ENCODE data around the gene SYTL2. TPM values are rescaled to one million over a fixed set of nuclear protein-coding genes. Genes with fewer than 3 reads are reported as not detected.

The SYTL2 gene
- total RNA-seq, 1 experiment from 2014 or later = 132 TPM

DNA sequence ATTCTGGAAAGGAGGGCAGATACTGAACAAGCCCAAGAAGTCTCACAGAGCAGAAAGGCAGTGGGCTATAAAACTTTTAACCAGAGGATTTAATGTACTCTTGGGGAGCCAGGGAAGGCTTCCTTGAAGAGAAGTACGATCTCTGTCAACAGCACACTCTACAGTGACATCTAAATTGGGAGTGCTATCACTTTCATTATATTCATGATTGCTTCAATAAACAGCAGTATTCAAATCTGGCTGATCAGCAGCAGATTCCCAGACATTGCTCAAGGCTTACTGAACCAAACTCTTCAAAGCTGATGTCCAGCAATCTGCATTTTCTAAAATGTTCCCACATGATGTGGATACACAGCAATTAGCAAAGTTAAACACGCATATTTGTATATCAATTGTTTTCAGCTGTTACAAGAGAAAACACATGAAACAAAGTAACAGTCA lies 44.2 kb downstream of the SYTL2 start:
- intact Hi-C loops (cut with micrococcal nuclease; ENCODE audit: unreplicated experiment) (no loop called here), in situ Hi-C loops (cut with HindIII; ENCODE audit: low pct_unique_long_range_greater_than_20kb, low sequenced_read_pairs) (no loop called here)
- H3K4me1 ChIP-seq (ENCODE audit: control insufficient read depth, insufficient read depth, low read length) = peaks cover 11% of the 10 kb centered on the region
- H3K36me3 ChIP-seq (ENCODE audit: control insufficient read depth, insufficient read depth, low read length) = no peaks in the 10 kb centered on the region
- ATAC-seq (no peak), DNase-seq (ENCODE audit: low read depth, low spot score) (no peak)
- POLR2A ChIA-PET = no interaction called here
- H3K27me3 ChIP-seq (ENCODE audit: control insufficient read depth, insufficient read depth, low read length) = no peaks in the 10 kb centered on the region
- TF ChIP-seq TCF7L2 (IDR thresholded peaks at IDR 0.05; ENCODE audit: low read depth, low read length) (no peak), POLR2AphosphoS5 (IDR thresholded peaks at IDR 0.05; ENCODE audit: low read depth, low read length) (no peak), SIN3A (IDR thresholded peaks at IDR 0.05; ENCODE audit: borderline replicate concordance, insufficient read depth, low read depth, low read length) (no peak)
- TF ChIP-seq, protein P1, sequence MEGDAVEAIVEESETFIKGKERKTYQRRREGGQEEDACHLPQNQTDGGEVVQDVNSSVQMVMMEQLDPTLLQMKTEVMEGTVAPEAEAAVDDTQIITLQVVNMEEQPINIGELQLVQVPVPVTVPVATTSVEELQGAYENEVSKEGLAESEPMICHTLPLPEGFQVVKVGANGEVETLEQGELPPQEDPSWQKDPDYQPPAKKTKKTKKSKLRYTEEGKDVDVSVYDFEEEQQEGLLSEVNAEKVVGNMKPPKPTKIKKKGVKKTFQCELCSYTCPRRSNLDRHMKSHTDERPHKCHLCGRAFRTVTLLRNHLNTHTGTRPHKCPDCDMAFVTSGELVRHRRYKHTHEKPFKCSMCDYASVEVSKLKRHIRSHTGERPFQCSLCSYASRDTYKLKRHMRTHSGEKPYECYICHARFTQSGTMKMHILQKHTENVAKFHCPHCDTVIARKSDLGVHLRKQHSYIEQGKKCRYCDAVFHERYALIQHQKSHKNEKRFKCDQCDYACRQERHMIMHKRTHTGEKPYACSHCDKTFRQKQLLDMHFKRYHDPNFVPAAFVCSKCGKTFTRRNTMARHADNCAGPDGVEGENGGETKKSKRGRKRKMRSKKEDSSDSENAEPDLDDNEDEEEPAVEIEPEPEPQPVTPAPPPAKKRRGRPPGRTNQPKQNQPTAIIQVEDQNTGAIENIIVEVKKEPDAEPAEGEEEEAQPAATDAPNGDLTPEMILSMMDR (IDR thresholded peaks at IDR 0.05) = no peak
- TF ChIP-seq, protein P2, sequence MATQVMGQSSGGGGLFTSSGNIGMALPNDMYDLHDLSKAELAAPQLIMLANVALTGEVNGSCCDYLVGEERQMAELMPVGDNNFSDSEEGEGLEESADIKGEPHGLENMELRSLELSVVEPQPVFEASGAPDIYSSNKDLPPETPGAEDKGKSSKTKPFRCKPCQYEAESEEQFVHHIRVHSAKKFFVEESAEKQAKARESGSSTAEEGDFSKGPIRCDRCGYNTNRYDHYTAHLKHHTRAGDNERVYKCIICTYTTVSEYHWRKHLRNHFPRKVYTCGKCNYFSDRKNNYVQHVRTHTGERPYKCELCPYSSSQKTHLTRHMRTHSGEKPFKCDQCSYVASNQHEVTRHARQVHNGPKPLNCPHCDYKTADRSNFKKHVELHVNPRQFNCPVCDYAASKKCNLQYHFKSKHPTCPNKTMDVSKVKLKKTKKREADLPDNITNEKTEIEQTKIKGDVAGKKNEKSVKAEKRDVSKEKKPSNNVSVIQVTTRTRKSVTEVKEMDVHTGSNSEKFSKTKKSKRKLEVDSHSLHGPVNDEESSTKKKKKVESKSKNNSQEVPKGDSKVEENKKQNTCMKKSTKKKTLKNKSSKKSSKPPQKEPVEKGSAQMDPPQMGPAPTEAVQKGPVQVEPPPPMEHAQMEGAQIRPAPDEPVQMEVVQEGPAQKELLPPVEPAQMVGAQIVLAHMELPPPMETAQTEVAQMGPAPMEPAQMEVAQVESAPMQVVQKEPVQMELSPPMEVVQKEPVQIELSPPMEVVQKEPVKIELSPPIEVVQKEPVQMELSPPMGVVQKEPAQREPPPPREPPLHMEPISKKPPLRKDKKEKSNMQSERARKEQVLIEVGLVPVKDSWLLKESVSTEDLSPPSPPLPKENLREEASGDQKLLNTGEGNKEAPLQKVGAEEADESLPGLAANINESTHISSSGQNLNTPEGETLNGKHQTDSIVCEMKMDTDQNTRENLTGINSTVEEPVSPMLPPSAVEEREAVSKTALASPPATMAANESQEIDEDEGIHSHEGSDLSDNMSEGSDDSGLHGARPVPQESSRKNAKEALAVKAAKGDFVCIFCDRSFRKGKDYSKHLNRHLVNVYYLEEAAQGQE (IDR thresholded peaks at IDR 0.05; ENCODE audit: insufficient read depth in 1 of 2, low read depth in 2 of 2, low read length in 1 of 2) = no peak
- no peak overlapping the region for H3K4me3 ChIP-seq (ENCODE audit: low read depth in 2 of 2, low read length in 2 of 2)
- H3K27ac ChIP-seq (ENCODE audit: low read length) = no peak overlapping the region
- H3K9me3 ChIP-seq (ENCODE audit: control insufficient read depth, insufficient read depth, low read depth, low read length) = no peaks in the 10 kb centered on the region
- no TSS peak for BruUV-seq (replicated peaks)
- CTCF ChIA-PET = no interaction called here

DNA sequence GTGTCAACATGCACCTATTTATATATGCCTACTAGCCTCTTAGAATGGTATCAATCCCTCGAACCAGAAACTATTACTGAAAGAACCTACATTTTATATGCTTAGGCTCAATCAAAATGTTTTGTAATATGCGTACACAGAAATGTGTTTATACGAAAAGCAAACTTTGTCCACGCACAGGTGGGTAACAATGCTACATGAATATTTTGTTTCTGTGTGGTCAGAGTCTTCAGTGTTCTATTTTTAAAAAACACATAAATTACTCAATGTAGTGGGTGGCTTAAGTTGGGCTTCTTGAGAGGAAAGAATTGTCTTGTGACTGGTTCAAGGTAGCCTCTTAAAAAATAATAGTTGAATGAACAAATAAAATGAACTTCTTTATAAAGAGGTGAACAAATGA lies 46.1 kb downstream of the SYTL2 start:
- CTCF ChIA-PET = no interaction called here
- in situ Hi-C loops (cut with HindIII; ENCODE audit: low pct_unique_long_range_greater_than_20kb, low sequenced_read_pairs) = no loop called here
- POLR2A ChIA-PET = no interaction called here
- BruUV-seq (replicated peaks) = no TSS peak
- intact Hi-C loops (cut with micrococcal nuclease; ENCODE audit: unreplicated experiment) = no loop called here
- ATAC-seq (no peak), DNase-seq (ENCODE audit: low read depth, low spot score) (no peak)
- no peaks in the 10 kb centered on the region for H3K36me3 ChIP-seq (ENCODE audit: control insufficient read depth, insufficient read depth, low read length)
- H3K4me3 ChIP-seq (ENCODE audit: low read depth in 2 of 2, low read length in 2 of 2) = no peak overlapping the region
- TF ChIP-seq TCF7L2 (IDR thresholded peaks at IDR 0.05; ENCODE audit: low read depth, low read length) (no peak), POLR2AphosphoS5 (IDR thresholded peaks at IDR 0.05; ENCODE audit: low read depth, low read length) (no peak), SIN3A (IDR thresholded peaks at IDR 0.05; ENCODE audit: borderline replicate concordance, insufficient read depth, low read depth, low read length) (no peak)
- TF ChIP-seq, protein P2 (IDR thresholded peaks at IDR 0.05; ENCODE audit: insufficient read depth in 1 of 2, low read depth in 2 of 2, low read length in 1 of 2) = no peak
- TF ChIP-seq, protein P1 (IDR thresholded peaks at IDR 0.05) = no peak
- H3K27ac ChIP-seq (ENCODE audit: low read length) = no peak overlapping the region
- H3K4me1 ChIP-seq (ENCODE audit: control insufficient read depth, insufficient read depth, low read length) = peaks cover 24% of the 10 kb centered on the region
- no peaks in the 10 kb centered on the region for H3K27me3 ChIP-seq (ENCODE audit: control insufficient read depth, insufficient read depth, low read length)
- no peaks in the 10 kb centered on the region for H3K9me3 ChIP-seq (ENCODE audit: control insufficient read depth, insufficient read depth, low read depth, low read length)

Data from Panc1 (cell line).